ENCODE results near the gene TTBK1.

The TTBK1 gene

DNA sequence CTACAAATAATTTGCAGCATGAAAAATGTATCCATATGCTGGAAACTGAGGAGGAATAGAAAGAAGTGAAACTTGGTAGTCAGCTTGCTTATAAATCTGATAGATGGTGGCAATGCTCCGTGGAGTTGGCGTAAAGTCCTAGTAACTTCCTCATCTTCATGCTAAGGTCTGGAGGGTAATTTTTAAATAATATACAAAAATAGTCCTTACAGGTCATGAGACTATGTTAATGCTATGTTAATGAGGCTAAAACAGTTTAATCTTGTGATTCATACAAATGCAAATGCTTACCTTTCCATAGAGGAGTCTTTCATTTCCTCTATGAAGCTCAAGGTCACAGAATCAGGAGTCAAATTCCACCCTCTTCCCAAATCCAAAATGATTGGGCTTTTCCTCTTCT lies 74.7 kb downstream of the TTBK1 start:
- no peak overlapping the region for H3K27ac ChIP-seq (replicated peaks)
- no peaks in the 10 kb centered on the region for H3K27me3 ChIP-seq (ENCODE audit: insufficient read depth, poor library complexity, severe bottlenecking)
- no peak for DNase-seq (ENCODE audit: low read depth in 1 of 2, low spot score in 1 of 2)
- no peak overlapping the region for H3K4me3 ChIP-seq (replicated peaks; ENCODE audit: insufficient read depth, low read length)
- no peak for TF ChIP-seq GABPA (IDR thresholded peaks at IDR 0.05; ENCODE audit: low read depth)
- TF ChIP-seq POLR2AphosphoS5 (IDR thresholded peaks at IDR 0.05; ENCODE audit: low read depth), result no peak
- TF ChIP-seq, protein P1, sequence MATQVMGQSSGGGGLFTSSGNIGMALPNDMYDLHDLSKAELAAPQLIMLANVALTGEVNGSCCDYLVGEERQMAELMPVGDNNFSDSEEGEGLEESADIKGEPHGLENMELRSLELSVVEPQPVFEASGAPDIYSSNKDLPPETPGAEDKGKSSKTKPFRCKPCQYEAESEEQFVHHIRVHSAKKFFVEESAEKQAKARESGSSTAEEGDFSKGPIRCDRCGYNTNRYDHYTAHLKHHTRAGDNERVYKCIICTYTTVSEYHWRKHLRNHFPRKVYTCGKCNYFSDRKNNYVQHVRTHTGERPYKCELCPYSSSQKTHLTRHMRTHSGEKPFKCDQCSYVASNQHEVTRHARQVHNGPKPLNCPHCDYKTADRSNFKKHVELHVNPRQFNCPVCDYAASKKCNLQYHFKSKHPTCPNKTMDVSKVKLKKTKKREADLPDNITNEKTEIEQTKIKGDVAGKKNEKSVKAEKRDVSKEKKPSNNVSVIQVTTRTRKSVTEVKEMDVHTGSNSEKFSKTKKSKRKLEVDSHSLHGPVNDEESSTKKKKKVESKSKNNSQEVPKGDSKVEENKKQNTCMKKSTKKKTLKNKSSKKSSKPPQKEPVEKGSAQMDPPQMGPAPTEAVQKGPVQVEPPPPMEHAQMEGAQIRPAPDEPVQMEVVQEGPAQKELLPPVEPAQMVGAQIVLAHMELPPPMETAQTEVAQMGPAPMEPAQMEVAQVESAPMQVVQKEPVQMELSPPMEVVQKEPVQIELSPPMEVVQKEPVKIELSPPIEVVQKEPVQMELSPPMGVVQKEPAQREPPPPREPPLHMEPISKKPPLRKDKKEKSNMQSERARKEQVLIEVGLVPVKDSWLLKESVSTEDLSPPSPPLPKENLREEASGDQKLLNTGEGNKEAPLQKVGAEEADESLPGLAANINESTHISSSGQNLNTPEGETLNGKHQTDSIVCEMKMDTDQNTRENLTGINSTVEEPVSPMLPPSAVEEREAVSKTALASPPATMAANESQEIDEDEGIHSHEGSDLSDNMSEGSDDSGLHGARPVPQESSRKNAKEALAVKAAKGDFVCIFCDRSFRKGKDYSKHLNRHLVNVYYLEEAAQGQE (IDR thresholded peaks at IDR 0.05; ENCODE audit: insufficient replicate concordance, low read depth), result no peak
- TF ChIP-seq CTCF (IDR thresholded peaks at IDR 0.05; ENCODE audit: insufficient read depth, low read length), result no peak
- TF ChIP-seq SPI1 (IDR thresholded peaks at IDR 0.05; ENCODE audit: borderline replicate concordance, low read depth), result no peak

- Histone ChIP-seq H3K27me3 (ENCODE audit: insufficient read depth, poor library complexity, severe bottlenecking) (no peaks in the 10 kb centered on the region), H3K27ac (replicated peaks) (no peak overlapping the region), H3K4me3 (replicated peaks; ENCODE audit: insufficient read depth, low read length) (no peak overlapping the region)
- peak; percentile 85 for TF ChIP-seq SPI1 (IDR thresholded peaks at IDR 0.05; ENCODE audit: borderline replicate concordance, low read depth)
- no peak for TF ChIP-seq POLR2AphosphoS5 (IDR thresholded peaks at IDR 0.05; ENCODE audit: low read depth)
- DNase-seq (ENCODE audit: low read depth in 1 of 2, low spot score in 1 of 2), result no peak
Measured at GRCh38 chr6:43325876-43326275, 82.6 kb downstream of the TTBK1 start.

GRCh38 chr6:43328528-43328927 lies 85.2 kb downstream of the TTBK1 start:
- Histone ChIP-seq H3K27me3 (ENCODE audit: insufficient read depth, poor library complexity, severe bottlenecking) (no peaks in the 10 kb centered on the region), H3K27ac (replicated peaks) (no peak overlapping the region), H3K4me3 (replicated peaks; ENCODE audit: insufficient read depth, low read length) (no peak overlapping the region)
- TF ChIP-seq GABPA (IDR thresholded peaks at IDR 0.05; ENCODE audit: low read depth) (no peak), SPI1 (IDR thresholded peaks at IDR 0.05; ENCODE audit: borderline replicate concordance, low read depth) (no peak), POLR2AphosphoS5 (IDR thresholded peaks at IDR 0.05; ENCODE audit: low read depth) (no peak), CTCF (IDR thresholded peaks at IDR 0.05; ENCODE audit: insufficient read depth, low read length) (no peak)
- TF ChIP-seq, protein P1 (IDR thresholded peaks at IDR 0.05; ENCODE audit: insufficient replicate concordance, low read depth), result no peak
- no peak for DNase-seq (ENCODE audit: low read depth in 1 of 2, low spot score in 1 of 2)

GRCh38 chr6:43331470-43331869 lies 88.2 kb downstream of the TTBK1 start:
- no peak overlapping the region for H3K4me3 ChIP-seq (replicated peaks; ENCODE audit: insufficient read depth, low read length)
- DNase-seq (ENCODE audit: low read depth in 1 of 2, low spot score in 1 of 2), result no peak
- H3K27me3 ChIP-seq (ENCODE audit: insufficient read depth, poor library complexity, severe bottlenecking), result no peaks in the 10 kb centered on the region
- H3K27ac ChIP-seq (replicated peaks), result no peak overlapping the region
- TF ChIP-seq SPI1 (IDR thresholded peaks at IDR 0.05; ENCODE audit: borderline replicate concordance, low read depth) (no peak), GABPA (IDR thresholded peaks at IDR 0.05; ENCODE audit: low read depth) (no peak), CTCF (IDR thresholded peaks at IDR 0.05; ENCODE audit: insufficient read depth, low read length) (no peak), POLR2AphosphoS5 (IDR thresholded peaks at IDR 0.05; ENCODE audit: low read depth) (no peak)
- TF ChIP-seq, protein P1 (IDR thresholded peaks at IDR 0.05; ENCODE audit: insufficient replicate concordance, low read depth), result no peak
